HEK293 (cell line): ENCODE measurements around the gene GAL3ST2.

ENCODE experiments used
- CTCF ChIA-PET: fragments of 350-600 bp; formaldehyde crosslinking; extraction: SDS; loops from one replicate; lab custom pipeline; 2021; ENCODE audit warnings: antibody characterized with exemption; lab: Yijun Ruan, JAX
- POLR2A ChIA-PET: fragments of 300-600 bp; formaldehyde crosslinking; extraction: SDS; loops from one replicate; lab custom pipeline; 2020; ENCODE audit warnings: antibody characterized with exemption, inconsistent platforms; lab: Yijun Ruan, JAX
- H3K27ac ChIP-seq: fragments of 200-500 bp; sonication (Bioruptor generic); 2 replicates; pipeline ENCODE4 v1.5.1; 2014; ENCODE audit warnings: low read depth, low read length, control low read depth, inconsistent platforms; ENCODE audit errors: extremely low read depth
- H3K36me3 ChIP-seq, 2 experiments: fragments of 200-500 bp in 1 of 2; sonication (Bioruptor generic) in 1 of 2; 1 replicate in 1 of 2; 2 replicates in 1 of 2; pipeline ENCODE4 v1.5.1; 2014 to 2017; ENCODE audit warnings: inconsistent platforms in 2 of 2, low read length in 2 of 2; ENCODE audit not compliant: control insufficient read depth in 2 of 2, insufficient read depth in 1 of 2
- H3K4me1 ChIP-seq: fragments of 200-500 bp; sonication (Bioruptor generic); 2 replicates; pipeline ENCODE4 v1.5.1; 2014; ENCODE audit warnings: mild to moderate bottlenecking, low read length, inconsistent platforms; ENCODE audit not compliant: control insufficient read depth, insufficient read depth
- H3K4me3 ChIP-seq: 2 replicates; pipeline ENCODE4 v1.5.1; 2011; ENCODE audit warnings: low read depth, mild to moderate bottlenecking, control low read depth, low read length, moderate library complexity
- H3K9me3 ChIP-seq: fragments of 200-500 bp; sonication (Bioruptor generic); 2 replicates; pipeline ENCODE4 v1.5.1; 2014; ENCODE audit warnings: low read depth, low read length, inconsistent platforms; ENCODE audit not compliant: control insufficient read depth, insufficient read depth
- GLI2 ChIP-seq: fragments of 450-650 bp; formaldehyde crosslinking; IDR thresholded peaks from 2 replicates; pipeline ENCODE4; 2017; ENCODE audit warnings: missing biosample characterization, missing genetic modification characterization, low read depth, borderline replicate concordance
- HOXC10 ChIP-seq: sonication (generic); formaldehyde crosslinking; IDR thresholded peaks from 2 replicates; pipeline ENCODE4 v1.8.1; 2023; ENCODE audit warnings: mild to moderate bottlenecking, missing genetic modification reagents
- KLF1 ChIP-seq: fragments of 450-650 bp; formaldehyde crosslinking; IDR thresholded peaks from 2 replicates; pipeline ENCODE4 v1.5.1; 2016; ENCODE audit warnings: missing biosample characterization, missing genetic modification characterization
- MZF1 ChIP-seq: fragments of 450-650 bp; formaldehyde crosslinking; IDR thresholded peaks from 2 replicates; pipeline ENCODE4 v1.5.1; 2017; ENCODE audit warnings: missing biosample characterization, missing genetic modification characterization, borderline replicate concordance
- OVOL3 ChIP-seq: fragments of 450-650 bp; formaldehyde crosslinking; IDR thresholded peaks from 2 replicates; pipeline ENCODE4 v1.5.1; 2016; ENCODE audit warnings: missing biosample characterization, missing genetic modification characterization
- SP2 ChIP-seq: fragments of 450-650 bp; formaldehyde crosslinking; IDR thresholded peaks from 2 replicates; pipeline ENCODE4 v1.5.1; 2016; ENCODE audit warnings: missing biosample characterization, missing genetic modification characterization
- SP7 ChIP-seq: fragments of 450-650 bp; formaldehyde crosslinking; IDR thresholded peaks from 2 replicates; pipeline ENCODE4 v1.5.1; 2016; ENCODE audit warnings: missing biosample characterization, missing genetic modification characterization
- ZBTB8A ChIP-seq: fragments of 450-650 bp; formaldehyde crosslinking; IDR thresholded peaks from 2 replicates; pipeline ENCODE4 v1.5.1; 2016; ENCODE audit warnings: missing biosample characterization, missing genetic modification characterization
- ZNF175 ChIP-seq: fragments of 450-650 bp; formaldehyde crosslinking; IDR thresholded peaks from 2 replicates; pipeline ENCODE4 v1.5.1; 2016; ENCODE audit warnings: missing biosample characterization, missing genetic modification characterization
- ZNF2 ChIP-seq: fragments of 450-650 bp; formaldehyde crosslinking; IDR thresholded peaks from 2 replicates; pipeline ENCODE4 v1.5.1; 2016; ENCODE audit warnings: missing biosample characterization, missing genetic modification characterization
- ZNF302 ChIP-seq: fragments of 450-650 bp; formaldehyde crosslinking; IDR thresholded peaks from 2 replicates; pipeline ENCODE4 v1.5.1; 2016; ENCODE audit warnings: missing biosample characterization, missing genetic modification characterization, low read depth
- ZNF354C ChIP-seq: fragments of 450-650 bp; formaldehyde crosslinking; IDR thresholded peaks from 2 replicates; pipeline ENCODE4 v1.5.1; 2016; ENCODE audit warnings: missing biosample characterization, missing genetic modification characterization, low read depth, borderline replicate concordance
- ZNF37A ChIP-seq: fragments of 450-650 bp; IDR thresholded peaks from 2 replicates; pipeline ENCODE4 v1.5.1; 2018; ENCODE audit warnings: missing biosample characterization, missing genetic modification characterization
- ZNF585B ChIP-seq: fragments of 450-650 bp; formaldehyde crosslinking; IDR thresholded peaks from 2 replicates; pipeline ENCODE4 v1.5.1; 2016; ENCODE audit warnings: missing biosample characterization, missing genetic modification characterization
- ZNF707 ChIP-seq: fragments of 450-650 bp; formaldehyde crosslinking; IDR thresholded peaks from 2 replicates; pipeline ENCODE4 v1.5.1; 2016; ENCODE audit warnings: missing biosample characterization, missing genetic modification characterization
- TF ChIP-seq, protein P1 (sequence below): fragments of 450-650 bp; formaldehyde crosslinking; conservative IDR thresholded peaks from 2 replicates; pipeline ENCODE4 v1.5.1; 2016; ENCODE audit warnings: low read depth, missing biosample characterization, missing genetic modification characterization
- TF ChIP-seq, protein P2 (sequence below): fragments of 450-650 bp; formaldehyde crosslinking; IDR thresholded peaks from 2 replicates; pipeline ENCODE4 v1.5.1; 2016; ENCODE audit warnings: missing biosample characterization, missing genetic modification characterization
- TF ChIP-seq, protein P3 (sequence below): fragments of 450-650 bp; formaldehyde crosslinking; IDR thresholded peaks from 2 replicates; pipeline ENCODE4 v1.5.1; 2016; ENCODE audit warnings: missing biosample characterization, missing genetic modification characterization
- TF ChIP-seq, protein P4 (sequence below): fragments of 450-650 bp; formaldehyde crosslinking; IDR thresholded peaks from 2 replicates; pipeline ENCODE4 v1.5.1; 2016; ENCODE audit warnings: missing biosample characterization, missing genetic modification characterization

Gene GAL3ST2

DNA sequence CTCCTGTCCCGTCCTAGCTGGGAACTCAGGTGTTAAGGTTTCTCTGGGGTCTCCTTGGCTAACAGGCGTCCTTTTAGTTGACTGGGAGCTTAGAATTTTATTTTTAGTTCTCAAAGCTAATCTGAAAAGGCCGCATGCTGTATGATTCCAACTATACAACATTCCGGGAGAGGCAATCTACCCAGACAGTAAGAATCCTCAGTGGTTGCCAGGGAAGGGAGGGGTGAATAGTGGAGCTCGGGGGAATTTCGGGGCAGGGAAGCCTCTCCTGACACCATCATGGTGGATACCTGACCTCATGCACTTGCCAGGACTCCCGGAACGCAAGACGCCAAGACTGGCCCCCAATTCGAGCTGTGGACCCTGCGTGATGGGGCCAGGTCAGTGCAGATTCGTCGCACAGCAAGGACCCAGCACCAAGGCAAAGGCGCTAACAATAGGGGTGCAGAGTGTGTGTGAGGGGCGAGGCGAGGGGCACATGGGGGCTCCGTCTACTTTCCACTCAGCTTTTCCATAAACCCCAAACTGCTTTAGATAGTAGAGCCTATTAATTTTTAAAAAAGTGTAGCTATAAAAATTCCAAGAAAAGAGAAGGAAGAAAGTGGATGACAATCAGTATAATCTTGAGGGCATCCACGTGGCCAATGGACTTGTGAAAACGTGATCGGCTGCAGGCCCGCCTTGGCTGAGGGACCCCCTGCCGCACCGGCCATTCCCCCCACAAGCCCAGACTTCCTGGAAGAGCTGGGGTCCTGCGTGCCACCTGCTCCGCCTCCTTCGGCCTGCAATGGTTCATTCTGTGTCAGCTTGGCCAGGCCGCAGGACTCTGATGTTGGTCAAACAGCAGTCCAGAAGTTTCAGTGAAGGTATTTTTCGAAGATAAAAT is 64.8 kb downstream of the GAL3ST2 start:
- TF ChIP-seq SP2 (no peak), ZNF2 (tag by site-specific recombination) (no peak), GLI2 (tag by site-specific recombination) (no peak), KLF1 (tag by site-specific recombination) (no peak), HOXC10 (CRISPR knock-in tag) (no peak), ZNF302 (no peak), ZBTB8A (tag by site-specific recombination) (no peak), ZNF585B (tag by site-specific recombination) (no peak), ZNF354C (tag by site-specific recombination) (no peak), ZNF37A (no peak), ZNF175 (tag by site-specific recombination) (no peak), SP7 (no peak), ZNF707 (tag by site-specific recombination) (no peak), MZF1 (tag by site-specific recombination) (no peak), OVOL3 (tag by site-specific recombination) (no peak)
- TF ChIP-seq, protein P1, sequence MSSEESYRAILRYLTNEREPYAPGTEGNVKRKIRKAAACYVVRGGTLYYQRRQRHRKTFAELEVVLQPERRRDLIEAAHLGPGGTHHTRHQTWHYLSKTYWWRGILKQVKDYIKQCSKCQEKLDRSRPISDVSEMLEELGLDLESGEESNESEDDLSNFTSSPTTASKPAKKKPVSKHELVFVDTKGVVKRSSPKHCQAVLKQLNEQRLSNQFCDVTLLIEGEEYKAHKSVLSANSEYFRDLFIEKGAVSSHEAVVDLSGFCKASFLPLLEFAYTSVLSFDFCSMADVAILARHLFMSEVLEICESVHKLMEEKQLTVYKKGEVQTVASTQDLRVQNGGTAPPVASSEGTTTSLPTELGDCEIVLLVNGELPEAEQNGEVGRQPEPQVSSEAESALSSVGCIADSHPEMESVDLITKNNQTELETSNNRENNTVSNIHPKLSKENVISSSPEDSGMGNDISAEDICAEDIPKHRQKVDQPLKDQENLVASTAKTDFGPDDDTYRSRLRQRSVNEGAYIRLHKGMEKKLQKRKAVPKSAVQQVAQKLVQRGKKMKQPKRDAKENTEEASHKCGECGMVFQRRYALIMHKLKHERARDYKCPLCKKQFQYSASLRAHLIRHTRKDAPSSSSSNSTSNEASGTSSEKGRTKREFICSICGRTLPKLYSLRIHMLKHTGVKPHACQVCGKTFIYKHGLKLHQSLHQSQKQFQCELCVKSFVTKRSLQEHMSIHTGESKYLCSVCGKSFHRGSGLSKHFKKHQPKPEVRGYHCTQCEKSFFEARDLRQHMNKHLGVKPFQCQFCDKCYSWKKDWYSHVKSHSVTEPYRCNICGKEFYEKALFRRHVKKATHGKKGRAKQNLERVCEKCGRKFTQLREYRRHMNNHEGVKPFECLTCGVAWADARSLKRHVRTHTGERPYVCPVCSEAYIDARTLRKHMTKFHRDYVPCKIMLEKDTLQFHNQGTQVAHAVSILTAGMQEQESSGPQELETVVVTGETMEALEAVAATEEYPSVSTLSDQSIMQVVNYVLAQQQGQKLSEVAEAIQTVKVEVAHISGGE = no peak
- TF ChIP-seq, protein P2, sequence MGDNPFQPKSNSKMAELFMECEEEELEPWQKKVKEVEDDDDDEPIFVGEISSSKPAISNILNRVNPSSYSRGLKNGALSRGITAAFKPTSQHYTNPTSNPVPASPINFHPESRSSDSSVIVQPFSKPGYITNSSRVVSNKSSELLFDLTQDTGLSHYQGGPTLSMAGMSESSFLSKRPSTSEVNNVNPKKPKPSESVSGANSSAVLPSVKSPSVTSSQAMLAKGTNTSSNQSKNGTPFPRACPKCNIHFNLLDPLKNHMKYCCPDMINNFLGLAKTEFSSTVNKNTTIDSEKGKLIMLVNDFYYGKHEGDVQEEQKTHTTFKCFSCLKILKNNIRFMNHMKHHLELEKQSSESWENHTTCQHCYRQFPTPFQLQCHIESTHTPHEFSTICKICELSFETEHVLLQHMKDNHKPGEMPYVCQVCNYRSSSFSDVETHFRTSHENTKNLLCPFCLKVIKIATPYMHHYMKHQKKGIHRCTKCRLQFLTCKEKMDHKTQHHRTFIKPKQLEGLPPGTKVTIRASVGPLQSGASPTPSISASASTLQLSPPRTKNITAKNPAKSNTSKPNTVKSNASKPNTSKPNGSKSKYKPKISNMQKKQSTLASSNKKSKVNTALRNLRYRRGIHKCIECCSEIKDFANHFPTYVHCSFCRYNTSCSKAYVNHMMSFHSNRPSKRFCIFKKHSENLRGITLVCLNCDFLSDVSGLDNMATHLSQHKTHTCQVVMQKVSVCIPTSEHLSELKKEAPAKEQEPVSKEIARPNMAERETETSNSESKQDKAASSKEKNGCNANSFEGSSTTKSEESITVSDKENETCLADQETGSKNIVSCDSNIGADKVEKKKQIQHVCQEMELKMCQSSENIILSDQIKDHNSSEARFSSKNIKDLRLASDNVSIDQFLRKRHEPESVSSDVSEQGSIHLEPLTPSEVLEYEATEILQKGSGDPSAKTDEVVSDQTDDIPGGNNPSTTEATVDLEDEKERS (tag by site-specific recombination) = no peak
- TF ChIP-seq, protein P3, sequence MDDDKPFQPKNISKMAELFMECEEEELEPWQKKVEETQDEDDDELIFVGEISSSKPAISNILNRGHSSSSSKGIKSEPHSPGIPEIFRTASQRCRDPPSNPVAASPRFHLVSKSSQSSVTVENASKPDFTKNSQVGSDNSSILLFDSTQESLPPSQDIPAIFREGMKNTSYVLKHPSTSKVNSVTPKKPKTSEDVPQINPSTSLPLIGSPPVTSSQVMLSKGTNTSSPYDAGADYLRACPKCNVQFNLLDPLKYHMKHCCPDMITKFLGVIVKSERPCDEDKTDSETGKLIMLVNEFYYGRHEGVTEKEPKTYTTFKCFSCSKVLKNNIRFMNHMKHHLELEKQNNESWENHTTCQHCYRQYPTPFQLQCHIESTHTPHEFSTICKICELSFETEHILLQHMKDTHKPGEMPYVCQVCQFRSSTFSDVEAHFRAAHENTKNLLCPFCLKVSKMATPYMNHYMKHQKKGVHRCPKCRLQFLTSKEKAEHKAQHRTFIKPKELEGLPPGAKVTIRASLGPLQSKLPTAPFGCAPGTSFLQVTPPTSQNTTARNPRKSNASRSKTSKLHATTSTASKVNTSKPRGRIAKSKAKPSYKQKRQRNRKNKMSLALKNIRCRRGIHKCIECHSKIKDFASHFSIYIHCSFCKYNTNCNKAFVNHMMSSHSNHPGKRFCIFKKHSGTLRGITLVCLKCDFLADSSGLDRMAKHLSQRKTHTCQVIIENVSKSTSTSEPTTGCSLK = no peak
- TF ChIP-seq, protein P4, sequence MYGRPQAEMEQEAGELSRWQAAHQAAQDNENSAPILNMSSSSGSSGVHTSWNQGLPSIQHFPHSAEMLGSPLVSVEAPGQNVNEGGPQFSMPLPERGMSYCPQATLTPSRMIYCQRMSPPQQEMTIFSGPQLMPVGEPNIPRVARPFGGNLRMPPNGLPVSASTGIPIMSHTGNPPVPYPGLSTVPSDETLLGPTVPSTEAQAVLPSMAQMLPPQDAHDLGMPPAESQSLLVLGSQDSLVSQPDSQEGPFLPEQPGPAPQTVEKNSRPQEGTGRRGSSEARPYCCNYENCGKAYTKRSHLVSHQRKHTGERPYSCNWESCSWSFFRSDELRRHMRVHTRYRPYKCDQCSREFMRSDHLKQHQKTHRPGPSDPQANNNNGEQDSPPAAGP (tag by site-specific recombination) = no peak
- H3K36me3 ChIP-seq = no peaks in the 10 kb centered on the region
- H3K9me3 ChIP-seq = no peaks in the 10 kb centered on the region
- no peak overlapping the region for H3K27ac ChIP-seq
- ChIA-PET POLR2A (interaction anchor here (1.2 kb wide), 1 partner anchor 155 kb away, joined by 4 read pairs; the partner anchor contains the start of gene DTYMK), CTCF (interaction anchor here (0.6 kb wide), 1 partner anchor 162 kb away, joined by 3 read pairs; no protein-coding TSS in a partner anchor)
- H3K4me3 ChIP-seq = no peak overlapping the region
- no peaks in the 10 kb centered on the region for H3K4me1 ChIP-seq
